GM12875 (cell line): ENCODE data around the gene PSEN1.
"Not testable (repeated sequence)": the region's sequence is repeated elsewhere in the genome, so short reads cannot be mapped to it uniquely, and the experiment has no call there.

Experiments
- H3K4me3 ChIP-seq: one replicate; pipeline ENCODE4 v1.5.1; 2011; ENCODE audit warnings: low read depth, low read length, control low read depth
- TF ChIP-seq, protein P1 (sequence below): IDR thresholded peaks from 2 replicates; pipeline ENCODE4 v1.5.1; 2011; ENCODE audit warnings: low read depth, mild to moderate bottlenecking, control low read depth, inconsistent platforms, low read length, moderate library complexity, borderline replicate concordance; ENCODE audit not compliant: insufficient read depth

Gene PSEN1

DNA sequence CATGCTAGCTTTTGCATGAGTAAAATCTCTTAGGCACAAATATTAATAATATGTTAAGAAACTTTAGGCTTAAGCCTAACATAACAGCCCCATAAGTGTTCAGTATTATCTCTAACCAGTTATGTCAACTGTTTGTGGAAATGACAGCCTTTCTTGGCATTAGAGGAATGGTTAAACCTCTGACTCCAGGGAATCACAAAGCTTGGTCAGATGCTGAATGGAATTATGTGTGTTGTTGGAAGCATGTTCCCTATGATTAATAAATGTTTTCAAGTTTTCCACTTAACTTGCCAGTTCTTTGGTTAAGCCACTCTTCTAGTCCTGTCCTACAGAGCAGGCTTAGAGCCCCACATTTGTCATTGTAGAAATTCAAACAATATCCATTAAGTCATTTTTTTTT lies 17.0 kb downstream of the PSEN1 start:
- TF ChIP-seq, protein P1, sequence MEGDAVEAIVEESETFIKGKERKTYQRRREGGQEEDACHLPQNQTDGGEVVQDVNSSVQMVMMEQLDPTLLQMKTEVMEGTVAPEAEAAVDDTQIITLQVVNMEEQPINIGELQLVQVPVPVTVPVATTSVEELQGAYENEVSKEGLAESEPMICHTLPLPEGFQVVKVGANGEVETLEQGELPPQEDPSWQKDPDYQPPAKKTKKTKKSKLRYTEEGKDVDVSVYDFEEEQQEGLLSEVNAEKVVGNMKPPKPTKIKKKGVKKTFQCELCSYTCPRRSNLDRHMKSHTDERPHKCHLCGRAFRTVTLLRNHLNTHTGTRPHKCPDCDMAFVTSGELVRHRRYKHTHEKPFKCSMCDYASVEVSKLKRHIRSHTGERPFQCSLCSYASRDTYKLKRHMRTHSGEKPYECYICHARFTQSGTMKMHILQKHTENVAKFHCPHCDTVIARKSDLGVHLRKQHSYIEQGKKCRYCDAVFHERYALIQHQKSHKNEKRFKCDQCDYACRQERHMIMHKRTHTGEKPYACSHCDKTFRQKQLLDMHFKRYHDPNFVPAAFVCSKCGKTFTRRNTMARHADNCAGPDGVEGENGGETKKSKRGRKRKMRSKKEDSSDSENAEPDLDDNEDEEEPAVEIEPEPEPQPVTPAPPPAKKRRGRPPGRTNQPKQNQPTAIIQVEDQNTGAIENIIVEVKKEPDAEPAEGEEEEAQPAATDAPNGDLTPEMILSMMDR = no peak
- no peak overlapping the region for H3K4me3 ChIP-seq

DNA sequence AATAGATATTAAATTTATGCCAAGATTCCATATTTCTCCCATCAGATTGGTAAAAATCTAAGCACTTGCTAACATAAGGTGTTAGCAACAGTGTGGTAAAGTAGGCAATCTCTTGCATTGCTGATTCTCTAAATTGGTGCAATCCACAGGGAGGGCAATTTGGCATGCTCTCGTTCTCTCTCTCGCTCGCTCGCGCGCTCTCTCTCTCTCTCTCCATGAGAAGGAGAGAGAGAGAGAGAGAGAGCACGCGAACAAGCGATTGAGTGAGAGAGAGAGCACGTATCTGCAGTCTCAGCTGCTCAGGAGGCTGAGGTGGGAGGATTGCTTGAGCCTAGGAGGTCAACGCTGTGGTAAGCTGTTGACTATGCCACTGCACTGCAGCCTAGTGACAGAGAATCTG lies 25.9 kb downstream of the PSEN1 start:
- no peak overlapping the region for H3K4me3 ChIP-seq
- TF ChIP-seq, protein P1 = no peak

DNA sequence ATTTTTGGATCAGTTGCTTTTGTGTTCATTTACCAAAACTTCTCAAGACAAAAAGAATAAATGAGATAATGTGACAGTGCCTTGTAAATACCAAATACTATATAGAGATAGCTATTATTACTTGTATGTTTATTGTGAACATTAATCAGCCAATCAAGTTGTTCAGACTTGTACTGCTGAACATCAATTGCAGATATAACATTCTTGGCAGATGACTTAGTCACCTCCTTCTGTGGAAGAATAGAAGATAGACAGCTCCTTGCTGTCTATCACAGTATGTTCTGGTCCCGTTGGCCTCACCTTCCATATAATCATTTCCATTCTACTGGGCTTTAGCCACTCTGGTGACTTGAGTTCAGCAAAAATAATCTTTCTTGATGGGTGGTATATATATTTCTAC lies 30.1 kb downstream of the PSEN1 start:
- TF ChIP-seq, protein P1 = no peak

DNA sequence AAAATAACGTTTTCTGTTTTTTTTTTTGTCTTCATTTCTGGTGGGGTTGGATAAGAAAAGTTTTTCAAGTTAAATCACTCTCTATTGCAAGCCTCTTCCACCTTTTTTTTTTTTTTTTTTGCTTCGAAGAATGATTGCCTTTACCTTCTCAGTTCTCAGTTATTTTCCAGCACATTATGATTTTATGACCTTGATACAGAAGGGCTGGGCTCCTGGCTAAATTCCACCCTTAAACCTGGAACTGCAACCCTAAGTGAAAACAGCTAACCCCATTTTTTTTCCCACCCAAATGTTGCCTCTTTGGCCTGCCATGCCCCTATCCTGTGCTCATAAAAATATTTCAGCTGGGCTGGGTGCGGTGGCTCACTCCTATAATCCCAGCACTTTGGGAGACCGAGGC lies 31.4 kb downstream of the PSEN1 start:
- H3K4me3 ChIP-seq = no peak overlapping the region
- TF ChIP-seq, protein P1 = no peak

More for the DNA sequence above, 30.1 kb downstream of the PSEN1 start:
- H3K4me3 ChIP-seq = no peak overlapping the region

DNA sequence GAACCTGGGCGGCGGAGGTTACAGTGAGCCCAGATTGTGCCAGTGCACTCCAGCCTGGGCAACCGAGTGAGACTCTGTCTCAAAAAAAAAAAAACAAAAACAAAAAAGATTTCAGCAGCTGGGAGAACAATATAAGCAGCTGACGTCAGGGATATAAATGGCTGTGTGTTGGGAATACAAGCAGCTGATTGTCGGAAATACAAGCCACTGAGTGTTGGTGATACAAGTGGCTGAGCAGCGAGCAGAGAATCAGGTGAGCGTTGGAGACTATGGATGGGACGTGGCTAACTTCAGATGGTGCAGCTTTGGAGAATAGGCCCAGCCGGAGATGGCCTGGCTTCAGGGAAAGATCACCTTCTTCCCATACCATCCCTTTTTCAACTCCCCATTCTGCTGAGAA lies 32.0 kb downstream of the PSEN1 start:
- TF ChIP-seq, protein P1 = no peak
- H3K4me3 ChIP-seq = no peak overlapping the region

DNA sequence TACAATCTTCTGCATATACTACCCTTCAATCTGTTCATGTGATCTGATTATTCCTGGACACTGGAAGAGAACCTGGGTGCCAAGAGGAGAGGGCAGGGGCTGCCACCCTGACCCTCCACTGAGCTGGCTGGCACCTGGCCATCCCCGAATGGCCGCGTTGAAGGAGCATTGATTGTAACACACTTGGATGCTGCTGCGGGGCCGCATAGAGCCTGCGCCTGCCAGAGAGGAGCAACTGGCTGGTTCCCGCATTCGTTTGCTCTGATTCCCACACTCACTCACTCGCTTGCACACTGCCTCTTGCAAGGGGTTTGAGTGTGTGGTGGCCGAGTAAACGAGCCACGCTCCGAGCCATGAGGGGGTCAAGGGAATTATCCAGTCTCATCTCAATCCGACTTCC lies 32.4 kb downstream of the PSEN1 start:
- no peak overlapping the region for H3K4me3 ChIP-seq
- TF ChIP-seq, protein P1 = no peak

DNA sequence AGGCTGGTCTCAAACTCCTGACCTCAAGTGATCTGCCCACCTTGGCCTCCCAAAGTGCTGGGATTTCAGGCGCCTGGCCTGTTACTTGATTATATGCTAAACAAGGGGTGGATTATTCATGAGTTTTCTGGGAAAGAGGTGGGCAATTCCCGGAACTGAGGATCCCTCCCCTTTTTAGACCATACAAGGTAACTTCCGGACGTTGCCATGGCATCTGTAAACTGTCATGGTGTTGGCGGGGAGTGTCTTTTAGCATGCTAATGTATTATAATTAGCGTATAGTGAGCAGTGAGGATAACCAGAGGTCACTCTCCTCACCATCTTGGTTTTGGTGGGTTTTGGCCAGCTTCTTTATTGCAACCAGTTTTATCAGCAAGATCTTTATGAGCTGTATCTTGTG lies 33.5 kb downstream of the PSEN1 start:
- H3K4me3 ChIP-seq = not testable (repeated sequence)

DNA sequence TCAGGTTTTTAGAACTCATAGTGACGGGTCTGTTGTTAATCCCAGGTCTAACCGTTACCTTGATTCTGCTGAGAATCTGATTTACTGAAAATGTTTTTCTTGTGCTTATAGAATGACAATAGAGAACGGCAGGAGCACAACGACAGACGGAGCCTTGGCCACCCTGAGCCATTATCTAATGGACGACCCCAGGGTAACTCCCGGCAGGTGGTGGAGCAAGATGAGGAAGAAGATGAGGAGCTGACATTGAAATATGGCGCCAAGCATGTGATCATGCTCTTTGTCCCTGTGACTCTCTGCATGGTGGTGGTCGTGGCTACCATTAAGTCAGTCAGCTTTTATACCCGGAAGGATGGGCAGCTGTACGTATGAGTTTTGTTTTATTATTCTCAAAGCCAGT lies 34.4 kb downstream of the PSEN1 start:
- TF ChIP-seq, protein P1 = no peak
- no peak overlapping the region for H3K4me3 ChIP-seq
